Hepatocyte (in vitro differentiated cells): Measurements from ENCODE around the gene EHBP1. TPM values are rescaled to one million over a fixed set of nuclear protein-coding genes. Genes with fewer than 3 reads are reported as not detected.

ENCODE experiments used
- DNase-seq: peaks from one replicate; pipeline ENCODE4 v3.0.0-alpha.2; 2016; ENCODE audit warnings: low spot score
- H2AFZ ChIP-seq: fragments of 200-600 bp; sonication (generic); 2 replicates; pipeline ENCODE4 v1.6.0; 2016; ENCODE audit warnings: antibody characterized with exemption, mild to moderate bottlenecking
- H3K27ac ChIP-seq: fragments of 200-600 bp; sonication (generic); 2 replicates; pipeline ENCODE4 v1.5.1; 2016; ENCODE audit warnings: mild to moderate bottlenecking
- H3K27me3 ChIP-seq: fragments of 200-600 bp; sonication (generic); 2 replicates; pipeline ENCODE4 v1.6.1; 2016
- H3K36me3 ChIP-seq: fragments of 200-600 bp; sonication (generic); replicated peaks from 2 replicates; pipeline ENCODE4 v1.5.1; 2016; ENCODE audit warnings: low read depth; ENCODE audit not compliant: insufficient read depth
- H3K4me1 ChIP-seq: fragments of 200-600 bp; sonication (generic); 2 replicates; pipeline ENCODE4 v1.5.1; 2016; ENCODE audit warnings: mild to moderate bottlenecking, moderate library complexity; ENCODE audit not compliant: insufficient read depth
- H3K4me2 ChIP-seq: fragments of 200-600 bp; sonication (generic); 2 replicates; pipeline ENCODE4 v1.6.0; 2016
- H3K4me3 ChIP-seq: fragments of 200-600 bp; sonication (generic); 2 replicates; pipeline ENCODE4 v1.5.1; 2016; ENCODE audit warnings: mild to moderate bottlenecking
- H3K79me2 ChIP-seq: fragments of 200-600 bp; sonication (generic); 2 replicates; pipeline ENCODE4 v1.6.0; 2017; ENCODE audit warnings: mild to moderate bottlenecking
- H3K9me2 ChIP-seq: fragments of 200-600 bp; sonication (generic); replicated peaks from 2 replicates; pipeline ENCODE4 v1.6.0; 2017; ENCODE audit warnings: mild to moderate bottlenecking; ENCODE audit not compliant: insufficient read depth
- H3K9me3 ChIP-seq: fragments of 200-600 bp; sonication (generic); 2 replicates; pipeline ENCODE4 v1.5.1; 2016; ENCODE audit warnings: low read depth, mild to moderate bottlenecking
- H4K20me1 ChIP-seq: fragments of 200-600 bp; sonication (generic); 2 replicates; pipeline ENCODE4 v1.6.0; 2016; ENCODE audit warnings: mild to moderate bottlenecking; ENCODE audit not compliant: insufficient read depth, poor library complexity, severe bottlenecking
- EZH2 ChIP-seq: fragments of 200-600 bp; sonication (generic); IDR thresholded peaks from 2 replicates; pipeline ENCODE4 v1.6.1; 2016; ENCODE audit warnings: antibody characterized with exemption, mild to moderate bottlenecking, borderline replicate concordance
- EZH2phosphoT487 ChIP-seq: fragments of 200-600 bp; sonication (generic); IDR thresholded peaks from one replicate; pipeline ENCODE4 v1.6.1; 2018; ENCODE audit warnings: antibody characterized with exemption, mild to moderate bottlenecking, low read depth, moderate library complexity; ENCODE audit not compliant: unreplicated experiment, severe bottlenecking
- WGBS: methylation state at CpG from one replicate; pipeline ENCODE4 v1.1.6; 2016; ENCODE audit warnings: low lambda C conversion rate; ENCODE audit errors: missing lambda C conversion rate; 5-methylcytosine and 5-hydroxymethylcytosine counted together
- polyA plus RNA-seq: library from polyadenylated mRNA; unstranded; fragments of >200 nt; fragmentation: Nextera tagmentation; extraction: Ambion mirVana; gene quantifications from 2 replicates; pipeline ENCODE4 v1.2.1, GENCODE V29; 2016
- total RNA-seq: library from RNA; depleted of rRNA; stranded (reverse); fragments of >200 nt; gene quantifications from 2 replicates; pipeline ENCODE4 v1.2.3, GENCODE V29; 2014
- TF ChIP-seq, protein P1 (sequence below): fragments of 200-600 bp; sonication (generic); IDR thresholded peaks from 2 replicates; pipeline ENCODE4 v1.5.1; 2016; ENCODE audit warnings: antibody characterized with exemption, mild to moderate bottlenecking; ENCODE audit not compliant: poor library complexity

Gene EHBP1
- total and polyA plus RNA-seq, 2 experiments from 2014 or later: 11.4 to 34.6 TPM

GRCh38 chr2:63035660-63036059 is 330.1 kb downstream of the EHBP1 start:
- Histone ChIP-seq H3K4me3 (no peak overlapping the region), H3K9me2 (no peaks in the 10 kb centered on the region), H3K36me3 (no peaks in the 10 kb centered on the region), H3K4me2 (no peak overlapping the region), H3K79me2 (no peaks in the 10 kb centered on the region), H3K4me1 (no peaks in the 10 kb centered on the region), H3K27me3 (no peaks in the 10 kb centered on the region), H2AFZ (no peak overlapping the region), H4K20me1 (no peaks in the 10 kb centered on the region), H3K27ac (no peak overlapping the region), H3K9me3 (no peaks in the 10 kb centered on the region)
- TF ChIP-seq EZH2phosphoT487: no peak
- TF ChIP-seq EZH2: no peak
- TF ChIP-seq, protein P1, sequence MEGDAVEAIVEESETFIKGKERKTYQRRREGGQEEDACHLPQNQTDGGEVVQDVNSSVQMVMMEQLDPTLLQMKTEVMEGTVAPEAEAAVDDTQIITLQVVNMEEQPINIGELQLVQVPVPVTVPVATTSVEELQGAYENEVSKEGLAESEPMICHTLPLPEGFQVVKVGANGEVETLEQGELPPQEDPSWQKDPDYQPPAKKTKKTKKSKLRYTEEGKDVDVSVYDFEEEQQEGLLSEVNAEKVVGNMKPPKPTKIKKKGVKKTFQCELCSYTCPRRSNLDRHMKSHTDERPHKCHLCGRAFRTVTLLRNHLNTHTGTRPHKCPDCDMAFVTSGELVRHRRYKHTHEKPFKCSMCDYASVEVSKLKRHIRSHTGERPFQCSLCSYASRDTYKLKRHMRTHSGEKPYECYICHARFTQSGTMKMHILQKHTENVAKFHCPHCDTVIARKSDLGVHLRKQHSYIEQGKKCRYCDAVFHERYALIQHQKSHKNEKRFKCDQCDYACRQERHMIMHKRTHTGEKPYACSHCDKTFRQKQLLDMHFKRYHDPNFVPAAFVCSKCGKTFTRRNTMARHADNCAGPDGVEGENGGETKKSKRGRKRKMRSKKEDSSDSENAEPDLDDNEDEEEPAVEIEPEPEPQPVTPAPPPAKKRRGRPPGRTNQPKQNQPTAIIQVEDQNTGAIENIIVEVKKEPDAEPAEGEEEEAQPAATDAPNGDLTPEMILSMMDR: no peak
- no peak for DNase-seq
- WGBS: 98% methylated on average over 4 of the region's 4 CpGs

DNA sequence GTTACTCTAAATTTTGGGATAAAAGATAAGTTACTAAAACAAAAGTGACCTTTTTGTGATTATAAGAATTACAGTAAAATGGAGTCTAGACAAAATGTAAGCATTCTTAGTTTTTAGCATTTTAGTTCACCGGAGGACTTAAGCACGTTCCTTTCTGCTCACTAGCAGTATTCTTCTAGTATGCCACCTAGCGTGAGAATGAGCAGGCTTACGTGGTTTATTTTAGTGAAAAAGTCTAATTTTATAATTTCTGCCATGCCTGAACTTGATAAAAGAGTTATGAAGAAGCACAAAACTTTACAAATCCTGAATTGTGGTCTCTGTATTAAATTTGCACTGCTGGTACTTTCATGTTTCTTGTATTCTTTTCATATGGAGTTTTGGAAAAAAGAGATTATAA is 332.5 kb downstream of the EHBP1 start:
- no peak overlapping the region for H2AFZ ChIP-seq
- 75% methylated on average over 4 of the region's 4 CpGs for WGBS
- no peaks in the 10 kb centered on the region for H3K79me2 ChIP-seq
- no peak overlapping the region for H3K27ac ChIP-seq
- TF ChIP-seq, protein P1: no peak
- no peak for TF ChIP-seq EZH2
- TF ChIP-seq EZH2phosphoT487: no peak
- no peak for DNase-seq
- H3K27me3 ChIP-seq: no peaks in the 10 kb centered on the region
- H4K20me1 ChIP-seq: no peaks in the 10 kb centered on the region
- H3K4me3 ChIP-seq: no peak overlapping the region
- H3K4me1 ChIP-seq: no peaks in the 10 kb centered on the region
- H3K9me2 ChIP-seq: no peaks in the 10 kb centered on the region
- no peaks in the 10 kb centered on the region for H3K9me3 ChIP-seq
- no peak overlapping the region for H3K4me2 ChIP-seq
- no peaks in the 10 kb centered on the region for H3K36me3 ChIP-seq

GRCh38 chr2:63040586-63040985 is 335.1 kb downstream of the EHBP1 start:
- no peaks in the 10 kb centered on the region for H3K4me1 ChIP-seq
- peaks cover 20% of the 10 kb centered on the region for H3K27me3 ChIP-seq
- H4K20me1 ChIP-seq: no peaks in the 10 kb centered on the region
- no peak for DNase-seq
- WGBS: 88% methylated on average over 1 of the region's 1 CpG
- H3K79me2 ChIP-seq: no peaks in the 10 kb centered on the region
- TF ChIP-seq EZH2: no peak
- no peak for TF ChIP-seq EZH2phosphoT487
- TF ChIP-seq, protein P1: no peak
- H3K36me3 ChIP-seq: no peaks in the 10 kb centered on the region
- H3K4me3 ChIP-seq: no peak overlapping the region
- no peak overlapping the region for H3K4me2 ChIP-seq
- H3K27ac ChIP-seq: no peak overlapping the region
- no peaks in the 10 kb centered on the region for H3K9me2 ChIP-seq
- H3K9me3 ChIP-seq: no peaks in the 10 kb centered on the region
- H2AFZ ChIP-seq: no peak overlapping the region

GRCh38 chr2:63041592-63041991 is 336.1 kb downstream of the EHBP1 start:
- Histone ChIP-seq H3K36me3 (no peaks in the 10 kb centered on the region), H3K9me2 (no peaks in the 10 kb centered on the region), H4K20me1 (peaks cover 5% of the 10 kb centered on the region), H3K4me1 (no peaks in the 10 kb centered on the region), H3K79me2 (no peaks in the 10 kb centered on the region), H3K4me2 (no peak overlapping the region), H3K27ac (no peak overlapping the region), H2AFZ (no peak overlapping the region), H3K27me3 (peaks cover 30% of the 10 kb centered on the region), H3K9me3 (no peaks in the 10 kb centered on the region), H3K4me3 (no peak overlapping the region)
- 96% methylated on average over 1 of the region's 1 CpG for WGBS
- DNase-seq: no peak
- TF ChIP-seq, protein P1: no peak
- TF ChIP-seq EZH2phosphoT487 (no peak), EZH2 (no peak)
